ENCODE results near the gene IL36B. TPM values are rescaled to one million over a fixed set of nuclear protein-coding genes. Genes with fewer than 3 reads are reported as not detected.

The IL36B gene
- total RNA-seq, 2 donors from 2014 or later: not detected

DNA sequence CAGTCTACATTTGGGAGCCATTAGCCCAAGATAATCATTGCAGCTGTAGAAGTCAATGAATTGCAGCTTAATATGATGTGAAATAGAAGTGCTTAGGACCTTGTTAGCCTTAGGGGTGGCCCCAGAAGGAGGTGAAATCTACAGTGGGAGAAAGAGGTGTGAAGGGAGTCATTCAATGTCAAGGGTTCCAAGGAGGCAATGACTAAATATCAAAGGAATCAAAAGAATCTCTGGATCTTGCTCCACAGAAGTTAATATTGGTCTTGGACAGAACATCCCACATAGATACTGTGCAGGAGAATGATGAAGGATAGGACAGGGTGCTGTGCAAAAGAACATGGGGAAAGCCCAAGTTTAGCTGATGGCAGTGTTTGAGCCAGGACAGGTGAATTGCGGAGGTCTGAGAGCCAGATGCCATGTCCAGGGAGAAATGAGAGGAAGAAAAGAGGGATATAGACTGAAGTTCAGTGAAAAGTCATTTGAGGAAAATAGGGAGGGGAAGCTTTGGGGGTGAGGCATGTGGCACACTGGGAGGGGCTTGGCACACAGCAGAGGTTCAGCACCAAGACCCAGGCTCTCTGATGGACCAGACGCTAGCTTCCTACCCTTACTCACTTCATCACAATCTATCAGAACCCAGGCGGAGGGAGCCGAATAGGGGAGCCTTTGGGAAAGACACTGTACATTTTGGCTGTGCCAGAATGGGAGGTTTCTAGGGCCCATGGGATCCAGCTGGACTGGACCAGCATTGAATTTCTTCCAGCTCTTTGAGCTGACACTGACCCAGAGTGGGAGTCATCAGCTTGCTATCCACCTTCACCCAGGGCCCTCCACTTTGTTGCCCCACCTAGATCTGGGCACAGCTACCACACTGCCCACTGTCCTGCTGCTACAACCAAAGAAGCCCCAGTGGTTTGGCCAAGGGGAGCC, 17.3 kb upstream of the IL36B start:
- H3K4me3 Mint-ChIP-seq: no peak overlapping the region
- ATAC-seq (no peak), DNase-seq (no peak)
- H3K36me3 Mint-ChIP-seq (ENCODE audit: low read depth): no peaks in the 10 kb centered on the region
- peaks cover 4% of the 10 kb centered on the region for H3K4me1 Mint-ChIP-seq
- no peaks in the 10 kb centered on the region for H3K9me3 ChIP-seq (ENCODE audit: control insufficient read depth, low read length, poor library complexity, severe bottlenecking)
- H3K27ac Mint-ChIP-seq: no peak overlapping the region
- peaks cover 21% of the 10 kb centered on the region for H3K27me3 Mint-ChIP-seq

DNA sequence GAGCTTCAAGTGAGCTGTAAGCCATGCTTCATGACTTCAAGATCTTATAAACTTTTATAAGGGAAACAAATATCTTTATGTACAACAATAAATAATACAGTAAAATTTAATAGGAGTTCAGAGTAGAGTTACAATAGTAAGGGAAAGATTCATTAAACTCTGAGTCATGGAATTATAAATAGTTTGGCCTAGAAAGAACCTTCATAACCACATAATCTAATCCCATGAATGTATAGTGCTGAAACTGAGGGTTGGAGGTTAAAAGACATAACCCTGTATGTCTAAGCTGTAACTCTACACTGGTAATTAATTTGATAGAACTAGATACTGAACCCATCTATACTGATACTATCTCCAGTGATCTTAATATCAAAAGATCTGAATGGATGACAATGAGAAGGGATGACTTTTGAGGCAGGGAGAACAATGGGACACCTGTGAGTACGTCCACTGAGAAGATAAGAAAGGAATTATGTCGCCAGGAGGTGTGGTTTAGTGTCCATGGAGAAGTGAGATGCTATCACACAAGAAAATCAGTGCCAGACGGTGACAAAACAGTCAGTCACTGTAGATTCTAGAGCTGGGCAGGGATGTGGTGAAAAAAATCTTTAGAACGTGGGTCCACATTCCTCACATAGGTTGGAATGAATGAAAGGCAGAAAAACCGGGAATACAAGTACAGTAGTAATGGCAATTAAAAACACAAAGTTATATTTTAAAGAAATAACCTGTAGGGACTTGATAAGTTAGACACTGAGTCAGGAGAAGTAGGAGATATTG, 16.2 kb upstream of the IL36B start:
- H3K27ac Mint-ChIP-seq: no peak overlapping the region
- ATAC-seq: no peak
- H3K4me1 Mint-ChIP-seq: peaks cover 2% of the 10 kb centered on the region
- H3K27me3 Mint-ChIP-seq: peaks cover 17% of the 10 kb centered on the region
- no peaks in the 10 kb centered on the region for H3K36me3 Mint-ChIP-seq (ENCODE audit: low read depth)
- H3K4me3 Mint-ChIP-seq: no peak overlapping the region
- H3K9me3 ChIP-seq (ENCODE audit: control insufficient read depth, low read length, poor library complexity, severe bottlenecking): no peaks in the 10 kb centered on the region
- DNase-seq: no peak

DNA sequence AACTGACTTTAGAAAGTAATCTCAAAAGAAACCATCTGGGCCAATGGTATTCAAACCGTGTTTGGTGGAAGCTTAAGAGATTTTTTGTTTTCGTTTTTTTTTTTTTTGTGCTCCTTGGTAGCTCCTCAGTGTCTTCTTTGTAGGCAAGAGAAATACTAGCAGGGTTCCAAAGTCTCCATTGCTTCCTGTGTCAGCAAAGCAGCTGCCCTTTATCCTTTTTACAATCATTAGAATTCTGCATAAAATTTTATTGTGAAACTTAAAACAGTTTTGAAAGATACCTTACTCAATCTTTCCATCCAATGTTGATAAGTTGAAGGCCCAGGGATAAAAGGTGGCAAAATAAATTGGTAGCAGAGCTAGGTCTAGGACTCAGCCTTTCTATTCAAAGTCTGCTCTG, 15.6 kb upstream of the IL36B start:
- H3K27me3 Mint-ChIP-seq: peaks cover 14% of the 10 kb centered on the region
- no peak overlapping the region for H3K4me3 Mint-ChIP-seq
- H3K4me1 Mint-ChIP-seq: peaks cover 2% of the 10 kb centered on the region
- H3K27ac Mint-ChIP-seq: no peak overlapping the region
- DNase-seq (no peak), ATAC-seq (no peak)
- H3K9me3 ChIP-seq (ENCODE audit: control insufficient read depth, low read length, poor library complexity, severe bottlenecking): no peaks in the 10 kb centered on the region
- no peaks in the 10 kb centered on the region for H3K36me3 Mint-ChIP-seq (ENCODE audit: low read depth)

DNA sequence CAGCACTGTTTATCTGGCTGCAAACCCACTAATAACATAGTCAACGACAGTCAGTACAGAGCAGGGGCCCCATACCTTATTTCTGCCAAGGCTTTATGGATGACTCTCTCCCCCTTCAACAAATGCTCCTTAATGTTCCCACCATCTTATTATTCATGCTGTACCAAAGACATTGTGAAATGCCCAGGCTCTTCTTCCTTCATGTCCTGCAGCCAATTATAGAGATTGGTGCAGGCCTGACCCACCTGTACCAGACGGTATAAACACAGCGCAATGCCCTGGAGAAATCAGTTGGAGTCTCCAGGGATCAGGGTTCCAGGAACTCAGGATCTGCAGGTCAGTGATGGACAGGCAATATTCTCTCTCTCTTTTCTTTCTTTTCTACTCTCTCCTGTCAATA, 15.0 kb upstream of the IL36B start, which contains the start of gene IL1F10:
IL1F10 (plus strand) TSS at position 290 of the 400 bp plus-strand sequence. CDS start 4,769 bp downstream, outside the sequence.
- Mint-ChIP-seq H3K36me3 (ENCODE audit: low read depth) (no peaks in the 10 kb centered on the region), H3K4me1 (no peaks in the 10 kb centered on the region), H3K4me3 (no peak within 1 kb of the TSS), H3K27ac (no peak within 1 kb of the TSS), H3K27me3 (peaks cover 9% of the 10 kb centered on the region)
- ATAC-seq (no peak), DNase-seq (no peak)
- H3K9me3 ChIP-seq (ENCODE audit: control insufficient read depth, low read length, poor library complexity, severe bottlenecking): no peaks in the 10 kb centered on the region

DNA sequence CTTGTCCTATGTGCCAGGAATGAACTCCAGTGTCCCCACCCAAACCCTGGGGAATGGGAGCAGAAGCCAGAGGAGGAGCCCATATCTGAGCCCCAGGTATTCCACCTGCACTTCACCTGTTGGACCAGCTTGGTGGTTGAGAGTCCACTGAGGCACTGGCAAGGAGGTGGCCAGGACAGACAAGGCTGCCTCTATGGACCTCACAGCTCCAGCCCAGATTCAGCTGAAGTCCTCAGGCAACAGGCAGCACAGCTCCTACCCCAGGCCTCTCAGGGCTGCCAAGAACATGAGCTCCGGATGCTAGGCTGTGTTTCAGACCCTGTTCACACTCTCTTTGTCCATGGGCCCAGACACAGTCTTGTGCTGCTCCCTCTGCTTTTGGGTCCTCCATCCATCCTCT, 12.2 kb upstream of the IL36B start:
- Mint-ChIP-seq H3K4me1 (no peaks in the 10 kb centered on the region), H3K27me3 (peaks cover 7% of the 10 kb centered on the region), H3K36me3 (ENCODE audit: low read depth) (no peaks in the 10 kb centered on the region)

DNA sequence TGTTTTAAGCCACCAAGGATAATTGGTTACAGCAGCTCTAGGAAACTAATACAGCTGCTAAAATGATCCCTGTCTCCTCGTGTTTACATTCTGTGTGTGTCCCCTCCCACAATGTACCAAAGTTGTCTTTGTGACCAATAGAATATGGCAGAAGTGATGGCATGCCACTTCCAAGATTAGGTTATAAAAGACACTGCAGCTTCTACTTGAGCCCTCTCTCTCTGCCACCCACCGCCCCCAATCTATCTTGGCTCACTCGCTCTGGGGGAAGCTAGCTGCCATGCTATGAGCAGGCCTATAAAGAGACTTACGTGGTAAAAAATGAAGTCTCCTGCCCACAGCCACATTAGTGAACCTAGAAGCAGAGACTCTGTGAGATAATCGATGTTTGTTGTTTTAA, 11.6 kb upstream of the IL36B start:
- ATAC-seq: no peak

More for the DNA sequence above, 12.2 kb upstream of the IL36B start:
- H3K9me3 ChIP-seq (ENCODE audit: control insufficient read depth, low read length, poor library complexity, severe bottlenecking): no peaks in the 10 kb centered on the region
- Mint-ChIP-seq H3K4me3 (no peak overlapping the region), H3K27ac (no peak overlapping the region)
- DNase-seq: no peak
- ATAC-seq: no peak

DNA sequence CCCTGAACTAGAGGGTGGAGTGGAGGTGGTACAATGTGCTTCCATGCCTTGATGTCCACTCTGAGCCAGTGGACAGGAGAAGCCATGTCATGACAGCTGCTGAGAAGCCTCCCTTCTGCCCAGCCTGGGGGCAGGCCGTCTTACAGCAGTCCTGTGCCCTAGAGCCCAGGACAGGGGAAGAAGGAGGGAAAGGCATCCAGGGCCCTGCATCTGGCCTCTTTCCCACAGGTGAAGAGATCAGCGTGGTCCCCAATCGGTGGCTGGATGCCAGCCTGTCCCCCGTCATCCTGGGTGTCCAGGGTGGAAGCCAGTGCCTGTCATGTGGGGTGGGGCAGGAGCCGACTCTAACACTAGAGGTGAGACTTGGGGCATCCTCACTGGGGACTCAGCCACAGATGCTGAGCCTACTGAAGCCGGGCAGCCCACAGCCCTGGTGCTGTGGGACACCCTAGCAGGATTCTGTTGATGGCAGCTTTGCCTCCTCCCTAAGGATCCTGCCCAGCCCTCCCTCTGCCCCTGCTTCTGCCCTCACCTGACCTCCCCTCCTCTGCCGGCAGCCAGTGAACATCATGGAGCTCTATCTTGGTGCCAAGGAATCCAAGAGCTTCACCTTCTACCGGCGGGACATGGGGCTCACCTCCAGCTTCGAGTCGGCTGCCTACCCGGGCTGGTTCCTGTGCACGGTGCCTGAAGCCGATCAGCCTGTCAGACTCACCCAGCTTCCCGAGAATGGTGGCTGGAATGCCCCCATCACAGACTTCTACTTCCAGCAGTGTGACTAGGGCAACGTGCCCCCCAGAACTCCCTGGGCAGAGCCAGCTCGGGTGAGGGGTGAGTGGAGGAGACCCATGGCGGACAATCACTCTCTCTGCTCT, 9.5 kb upstream of the IL36B start:
- no peak overlapping the region for H3K4me3 Mint-ChIP-seq
- H3K36me3 Mint-ChIP-seq (ENCODE audit: low read depth): peaks cover 2% of the 10 kb centered on the region

More for the DNA sequence above, 11.6 kb upstream of the IL36B start:
- DNase-seq: no peak
- Mint-ChIP-seq H3K27me3 (peaks cover 7% of the 10 kb centered on the region), H3K27ac (no peak overlapping the region), H3K4me1 (no peaks in the 10 kb centered on the region), H3K36me3 (ENCODE audit: low read depth) (no peaks in the 10 kb centered on the region), H3K4me3 (no peak overlapping the region)
- H3K9me3 ChIP-seq (ENCODE audit: control insufficient read depth, low read length, poor library complexity, severe bottlenecking): no peaks in the 10 kb centered on the region

DNA sequence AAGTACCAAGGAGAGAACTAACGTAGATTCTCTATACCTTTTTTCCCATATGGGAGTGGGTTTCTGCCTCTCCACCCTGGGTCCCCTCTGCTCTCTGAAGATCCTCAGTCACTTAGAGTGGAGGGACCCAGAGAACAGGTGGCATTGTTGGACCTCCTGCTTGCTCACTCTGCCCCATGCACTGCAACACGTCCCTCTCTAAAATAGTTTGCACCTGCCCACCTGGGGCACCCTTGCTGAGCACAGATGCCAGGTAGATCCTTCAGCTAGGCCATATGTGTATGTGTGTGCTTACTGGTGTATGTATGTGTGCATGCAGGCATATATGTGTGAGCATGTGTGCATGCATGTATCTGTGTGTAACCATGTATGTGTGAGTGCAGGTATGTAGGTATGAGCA, 8.6 kb upstream of the IL36B start:
- no peak overlapping the region for H3K27ac Mint-ChIP-seq
- no peaks in the 10 kb centered on the region for H3K9me3 ChIP-seq (ENCODE audit: control insufficient read depth, low read length, poor library complexity, severe bottlenecking)
- no peak for DNase-seq
- no peak overlapping the region for H3K4me3 Mint-ChIP-seq
- ATAC-seq: no peak
- peaks cover 7% of the 10 kb centered on the region for H3K27me3 Mint-ChIP-seq
- no peaks in the 10 kb centered on the region for H3K4me1 Mint-ChIP-seq
- peaks cover 2% of the 10 kb centered on the region for H3K36me3 Mint-ChIP-seq (ENCODE audit: low read depth)

More for the DNA sequence above, 9.5 kb upstream of the IL36B start:
- Mint-ChIP-seq H3K27me3 (peaks cover 7% of the 10 kb centered on the region), H3K27ac (no peak overlapping the region), H3K4me1 (no peaks in the 10 kb centered on the region)
- no peaks in the 10 kb centered on the region for H3K9me3 ChIP-seq (ENCODE audit: control insufficient read depth, low read length, poor library complexity, severe bottlenecking)
- DNase-seq (no peak), ATAC-seq (no peak)

DNA sequence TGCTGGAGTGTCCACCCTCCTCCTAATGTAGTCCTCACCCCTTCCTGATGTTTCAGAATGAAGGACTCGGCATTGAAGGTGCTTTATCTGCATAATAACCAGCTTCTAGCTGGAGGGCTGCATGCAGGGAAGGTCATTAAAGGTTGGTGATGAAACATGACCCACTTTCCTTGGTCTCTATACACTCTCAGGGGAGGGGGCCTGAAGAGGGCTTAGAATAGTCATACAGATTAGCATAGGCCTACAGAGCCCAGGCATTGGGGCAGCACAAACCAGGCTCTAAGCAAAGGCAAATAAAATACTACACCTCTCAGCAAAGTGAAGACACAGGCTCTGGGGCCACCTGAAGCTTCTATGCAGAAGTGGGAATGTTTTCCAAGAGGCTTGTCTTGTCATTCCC, 8.1 kb upstream of the IL36B start:
- Mint-ChIP-seq H3K27ac (no peak overlapping the region), H3K36me3 (ENCODE audit: low read depth) (peaks cover 2% of the 10 kb centered on the region), H3K4me1 (no peaks in the 10 kb centered on the region), H3K4me3 (no peak overlapping the region), H3K27me3 (peaks cover 7% of the 10 kb centered on the region)
- DNase-seq (no peak), ATAC-seq (no peak)
- H3K9me3 ChIP-seq (ENCODE audit: control insufficient read depth, low read length, poor library complexity, severe bottlenecking): no peaks in the 10 kb centered on the region

DNA sequence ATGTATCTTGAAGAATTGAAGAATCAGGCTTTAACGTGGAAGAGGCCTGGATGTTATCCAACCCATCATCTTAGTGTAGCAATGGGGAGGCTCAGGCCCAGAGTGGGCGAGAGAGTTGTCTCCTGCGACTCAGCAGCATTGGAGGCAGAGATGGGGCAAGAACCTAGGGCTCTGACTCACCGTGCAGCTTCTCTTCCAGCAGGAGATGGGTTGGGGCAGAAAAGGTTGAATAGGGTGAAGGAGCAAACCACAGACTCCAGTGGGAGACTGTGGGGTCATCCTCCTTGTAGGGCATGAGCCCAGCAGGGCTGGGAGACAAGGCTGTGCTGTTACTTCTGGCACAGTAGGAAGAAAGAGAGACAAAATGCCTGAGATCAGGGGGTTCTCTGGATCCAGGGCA, 7.7 kb upstream of the IL36B start:
- H3K9me3 ChIP-seq (ENCODE audit: control insufficient read depth, low read length, poor library complexity, severe bottlenecking): no peaks in the 10 kb centered on the region
- Mint-ChIP-seq H3K4me1 (no peaks in the 10 kb centered on the region), H3K4me3 (no peak overlapping the region), H3K27me3 (peaks cover 7% of the 10 kb centered on the region), H3K27ac (no peak overlapping the region), H3K36me3 (ENCODE audit: low read depth) (peaks cover 2% of the 10 kb centered on the region)
- ATAC-seq (no peak), DNase-seq (no peak)

DNA sequence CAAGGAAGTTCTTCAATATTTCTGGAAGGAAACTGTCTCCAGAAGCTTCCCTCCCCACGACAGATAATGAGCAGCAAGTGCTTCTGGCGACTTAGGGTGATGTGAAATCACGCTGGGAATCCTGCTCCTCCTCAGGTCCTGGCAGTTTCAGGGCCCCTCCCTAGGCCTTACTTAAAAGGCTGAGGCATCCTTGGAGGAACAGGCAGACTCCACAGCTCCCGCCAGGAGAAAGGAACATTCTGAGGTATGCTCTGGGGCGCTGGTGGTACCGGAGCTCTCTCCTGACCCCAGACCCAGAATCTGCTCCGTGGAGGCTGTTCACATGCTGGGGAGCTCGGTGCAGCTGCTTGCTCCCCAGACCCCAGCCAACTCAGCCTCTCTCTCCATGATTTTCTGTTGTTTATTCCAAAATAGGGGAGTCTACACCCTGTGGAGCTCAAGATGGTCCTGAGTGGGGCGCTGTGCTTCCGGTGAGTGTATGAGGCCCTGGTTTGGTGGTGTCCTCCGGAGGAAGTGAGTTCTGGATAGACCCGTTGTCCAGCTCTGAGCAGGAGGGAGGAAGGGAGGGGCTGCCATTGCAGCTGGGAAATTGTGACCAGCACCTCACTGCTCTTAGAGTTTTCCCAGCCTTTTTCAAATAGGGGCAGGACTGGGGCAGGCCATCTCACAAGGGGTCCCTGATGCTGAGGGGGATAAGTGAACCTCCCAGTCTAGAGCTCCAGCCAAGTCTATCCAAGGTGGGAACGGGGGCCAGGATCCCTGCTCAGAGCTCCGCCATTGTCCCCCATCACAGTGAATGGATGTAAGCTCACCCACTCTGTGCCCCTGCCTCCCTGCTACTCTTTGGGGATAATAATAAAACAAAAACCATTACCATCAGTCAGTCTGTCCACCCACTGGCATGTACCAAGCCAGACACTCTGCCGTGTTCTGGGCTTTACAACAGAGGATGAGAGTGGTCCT, 6.6 kb upstream of the IL36B start, which contains the start of gene IL36RN:
IL36RN (plus strand) TSS at position 201 of the 963 bp plus-strand sequence; CDS start at position 442, 241 bp downstream.
- H3K36me3 Mint-ChIP-seq (ENCODE audit: low read depth): peaks cover 2% of the 10 kb centered on the region
- H3K4me3 Mint-ChIP-seq: no peak within 1 kb of the TSS
- no peaks in the 10 kb centered on the region for H3K9me3 ChIP-seq (ENCODE audit: control insufficient read depth, low read length, poor library complexity, severe bottlenecking)
- DNase-seq: no peak
- H3K27me3 Mint-ChIP-seq: peaks cover 7% of the 10 kb centered on the region
- no peak within 1 kb of the TSS for H3K27ac Mint-ChIP-seq
- H3K4me1 Mint-ChIP-seq: no peaks in the 10 kb centered on the region
- no peak for ATAC-seq

Measured in T-helper 17 cell (primary cell).